ENCODE data around the gene DMRTC2. TPM values are rescaled to one million over a fixed set of nuclear protein-coding genes. Genes with fewer than 3 reads are reported as not detected.

DMRTC2 gene
- total RNA-seq, 1 experiment from 2014 or later: not detected

DNA sequence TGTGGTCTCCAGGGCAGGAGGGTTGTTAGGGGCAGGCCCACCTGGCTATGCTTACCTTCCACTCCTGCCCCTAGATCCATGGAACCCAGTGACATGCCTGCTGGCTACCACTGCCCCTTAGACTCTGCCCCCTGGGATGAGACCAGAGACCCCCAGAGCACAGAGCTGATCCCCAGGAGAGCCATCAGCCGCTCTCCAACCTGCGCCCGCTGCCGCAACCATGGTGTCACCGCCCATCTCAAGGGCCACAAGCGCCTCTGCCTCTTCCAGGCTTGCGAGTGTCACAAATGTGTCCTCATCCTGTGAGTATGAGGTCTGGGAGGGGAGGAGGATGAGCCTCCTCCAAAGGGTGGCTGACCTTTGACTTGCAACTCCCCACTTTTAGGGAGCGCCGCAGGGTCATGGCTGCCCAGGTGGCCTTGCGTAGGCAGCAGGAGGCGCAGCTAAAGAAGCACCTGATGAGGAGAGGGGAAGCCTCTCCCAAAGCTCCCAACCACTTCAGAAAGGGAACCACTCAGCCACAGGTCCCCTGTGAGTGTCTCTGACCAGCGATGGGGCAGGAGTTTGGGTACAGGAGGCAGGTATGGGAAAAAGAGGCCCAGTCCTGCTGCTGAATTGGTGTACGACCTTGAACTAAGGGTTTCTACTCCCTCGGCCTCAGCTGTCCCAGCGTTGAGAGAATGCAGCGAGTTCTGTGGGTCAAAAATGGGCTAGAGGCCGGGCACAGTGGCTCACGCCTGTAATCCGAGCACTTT is 2.7 kb downstream of the DMRTC2 start:
- Histone ChIP-seq H3K4me1 (ENCODE audit: control insufficient read depth in 1 of 2, insufficient read depth in 2 of 2, low read length in 2 of 2) (no peaks in the 10 kb centered on the region), H3K9me2 (ENCODE audit: insufficient read depth) (no peaks in the 10 kb centered on the region), H3K36me3 (ENCODE audit: control insufficient read depth in 1 of 2, insufficient read depth in 2 of 2, low read length in 2 of 2) (no peaks in the 10 kb centered on the region), H3K27me3 (ENCODE audit: insufficient read depth, low read length) (peaks cover 17% of the 10 kb centered on the region; the same call in 1 of the 2 replicates), H3K9me3 (ENCODE audit: control insufficient read depth in 1 of 2, insufficient read depth in 1 of 2, low read depth in 1 of 2, low read length in 2 of 2) (no peaks in the 10 kb centered on the region), H3K79me2 (ENCODE audit: insufficient read depth, low read length) (no peaks in the 10 kb centered on the region), H3K4me2 (ENCODE audit: low read length) (no peak overlapping the region), H2AFZ (ENCODE audit: low read depth, low read length, poor library complexity, severe bottlenecking) (no peak overlapping the region), H3K4me3 (replicated peaks in 1 of 2; ENCODE audit: low read depth in 1 of 2, low read length in 2 of 2) (no peak overlapping the region), H4K20me1 (ENCODE audit: insufficient read depth) (no peaks in the 10 kb centered on the region), H3K9ac (ENCODE audit: low read length) (no peak overlapping the region), H3K27ac (ENCODE audit: low read depth, low read length) (no peak overlapping the region)
- DNase-seq (ENCODE audit: low read depth, low spot score) (no peak), ATAC-seq (no peak)
- ChIA-PET POLR2A (interaction anchor here (1.5 kb wide), 1 partner anchor 12 kb away, joined by 6 read pairs; the partner anchor contains the start of gene RPS19), CTCF (no interaction called here), RAD21 (ENCODE audit: low non-redundant PET in 1 of 2, low total read pairs in 2 of 2, uncharacterized antibody in 2 of 2, unreplicated experiment in 2 of 2) (no interaction called here)
- TF ChIP-seq, protein P1, sequence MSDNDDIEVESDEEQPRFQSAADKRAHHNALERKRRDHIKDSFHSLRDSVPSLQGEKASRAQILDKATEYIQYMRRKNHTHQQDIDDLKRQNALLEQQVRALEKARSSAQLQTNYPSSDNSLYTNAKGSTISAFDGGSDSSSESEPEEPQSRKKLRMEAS (IDR thresholded peaks at IDR 0.05): no peak
- TF ChIP-seq POLR2AphosphoS5 (IDR thresholded peaks at IDR 0.05; ENCODE audit: low read depth, low read length): no peak
- no TSS peak for BruUV-seq (replicated peaks)
- intact Hi-C loops (cut with micrococcal nuclease): no loop called here

DNA sequence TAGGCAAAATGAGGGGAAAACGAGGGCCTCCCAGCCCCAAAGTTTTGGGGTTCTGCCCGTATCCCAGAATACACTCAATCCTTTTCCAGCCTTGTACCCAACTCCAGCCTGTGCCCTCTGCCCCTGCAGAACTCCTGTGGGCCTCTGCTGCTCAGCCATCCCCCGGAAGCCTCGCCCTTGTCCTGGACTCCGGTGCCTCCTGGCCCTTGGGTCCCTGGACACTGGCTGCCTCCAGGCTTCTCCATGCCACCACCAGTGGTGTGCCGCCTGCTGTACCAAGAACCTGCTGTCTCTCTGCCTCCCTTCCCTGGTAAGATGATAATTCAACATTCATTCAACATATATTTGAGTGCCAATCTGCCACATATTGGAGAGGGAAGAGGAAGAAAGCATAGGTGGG is 3.8 kb downstream of the DMRTC2 start:
- ChIA-PET CTCF (no interaction called here), POLR2A (interaction anchor here (1.8 kb wide), 1 partner anchor 11 kb away, joined by 4 read pairs; the partner anchor contains the start of gene RPS19)
- no peak for TF ChIP-seq CTCF (IDR thresholded peaks at IDR 0.05 in 2 of 3, conservative IDR thresholded peaks at IDR 0.05 in 1 of 3; ENCODE audit: borderline replicate concordance in 1 of 3, insufficient read depth in 1 of 3, low read depth in 2 of 3, low read length in 2 of 3)
- no peak for TF ChIP-seq POLR2A (IDR thresholded peaks at IDR 0.05; ENCODE audit: borderline replicate concordance, extremely low read depth, insufficient read depth, insufficient read length)
- TF ChIP-seq, protein P1 (IDR thresholded peaks at IDR 0.05): no peak
- TF ChIP-seq SP1 (IDR thresholded peaks at IDR 0.05; ENCODE audit: low read depth): no peak
- no peak for TF ChIP-seq TCF7L2 (IDR thresholded peaks at IDR 0.05; ENCODE audit: borderline replicate concordance, extremely low read depth, insufficient read depth, insufficient read length)
- TF ChIP-seq EZH2phosphoT487 (IDR thresholded peaks at IDR 0.05; ENCODE audit: borderline replicate concordance): no peak
- no peak for TF ChIP-seq EZH2 (IDR thresholded peaks at IDR 0.05)
- TF ChIP-seq JUND (IDR thresholded peaks at IDR 0.05): no peak
- no peak for TF ChIP-seq EGR1 (IDR thresholded peaks at IDR 0.05; ENCODE audit: low read depth)
- no peak for TF ChIP-seq CEBPB (IDR thresholded peaks at IDR 0.05; ENCODE audit: low read depth)
- no peak for TF ChIP-seq ZBTB33 (IDR thresholded peaks at IDR 0.05; ENCODE audit: extremely low read depth, insufficient replicate concordance, low read length)
- no peak for TF ChIP-seq ZFX (IDR thresholded peaks at IDR 0.05)
- no peak for TF ChIP-seq SIN3A (IDR thresholded peaks at IDR 0.05; ENCODE audit: low read depth)
- TF ChIP-seq RAD21 (IDR thresholded peaks at IDR 0.05; ENCODE audit: low read depth): no peak

More for the DNA sequence above, 3.8 kb downstream of the DMRTC2 start:
- Histone ChIP-seq H3K9me2 (ENCODE audit: insufficient read depth) (no peaks in the 10 kb centered on the region), H3K9ac (ENCODE audit: low read length) (no peak overlapping the region), H3K79me2 (ENCODE audit: insufficient read depth, low read length) (no peaks in the 10 kb centered on the region), H2AFZ (ENCODE audit: low read depth, low read length, poor library complexity, severe bottlenecking) (no peak overlapping the region), H3K27me3 (ENCODE audit: insufficient read depth, low read length) (peaks cover 28% of the 10 kb centered on the region), H3K4me1 (ENCODE audit: control insufficient read depth in 1 of 2, insufficient read depth in 2 of 2, low read length in 2 of 2) (no peaks in the 10 kb centered on the region), H3K36me3 (ENCODE audit: control insufficient read depth in 1 of 2, insufficient read depth in 2 of 2, low read length in 2 of 2) (no peaks in the 10 kb centered on the region), H3K4me2 (ENCODE audit: low read length) (no peak overlapping the region), H3K27ac (ENCODE audit: low read depth, low read length) (no peak overlapping the region), H3K4me3 (replicated peaks in 1 of 2; ENCODE audit: low read depth in 1 of 2, low read length in 2 of 2) (no peak overlapping the region), H4K20me1 (ENCODE audit: insufficient read depth) (no peaks in the 10 kb centered on the region), H3K9me3 (ENCODE audit: control insufficient read depth in 1 of 2, insufficient read depth in 1 of 2, low read depth in 1 of 2, low read length in 2 of 2) (no peaks in the 10 kb centered on the region)
- no peak for DNase-seq (ENCODE audit: low read depth, low spot score)
- no TSS peak for BruUV-seq (replicated peaks)
- no peak for ATAC-seq
- RAD21 ChIA-PET (ENCODE audit: low non-redundant PET in 1 of 2, low total read pairs in 2 of 2, uncharacterized antibody in 2 of 2, unreplicated experiment in 2 of 2): no interaction called here
- intact Hi-C loops (cut with micrococcal nuclease): no loop called here

All from HCT116 (cell line).